HG03103 (cell line): ENCODE data around the gene SCYL2.
A peak's percentile ranks its signal among the peaks of the same experiment; 100 is the strongest.
"Not testable (repeated sequence)": the region's sequence is repeated elsewhere in the genome, so short reads cannot be mapped to it uniquely, and the experiment has no call there.

Source experiments
- ATAC-seq: cut with Tn5 transposase; IDR thresholded peaks from one replicate; pipeline ENCODE4 v1.9.1; 2021; ENCODE audit warnings: low read depth; ENCODE audit not compliant: unreplicated experiment

The SCYL2 gene

DNA sequence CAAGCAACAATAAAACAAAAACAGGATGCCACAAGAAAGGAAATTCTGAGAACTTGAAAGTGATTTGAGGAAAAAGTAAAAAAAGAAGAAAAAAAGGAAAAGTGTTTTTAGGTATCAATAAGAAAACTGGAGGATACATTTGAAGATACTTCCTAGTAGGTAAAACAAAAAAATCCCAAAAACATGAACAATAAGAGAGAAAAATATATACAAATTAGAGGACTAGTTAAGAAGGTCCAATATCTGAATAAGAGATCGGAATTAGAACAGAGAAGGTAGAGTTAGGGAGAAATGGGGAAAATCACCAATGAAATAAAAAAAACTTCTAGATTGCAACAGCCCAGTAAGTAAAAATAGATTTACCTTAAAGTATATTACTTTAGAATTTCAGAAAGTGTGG is 8.8 kb upstream of the SCYL2 start:
- ATAC-seq: no peak

DNA sequence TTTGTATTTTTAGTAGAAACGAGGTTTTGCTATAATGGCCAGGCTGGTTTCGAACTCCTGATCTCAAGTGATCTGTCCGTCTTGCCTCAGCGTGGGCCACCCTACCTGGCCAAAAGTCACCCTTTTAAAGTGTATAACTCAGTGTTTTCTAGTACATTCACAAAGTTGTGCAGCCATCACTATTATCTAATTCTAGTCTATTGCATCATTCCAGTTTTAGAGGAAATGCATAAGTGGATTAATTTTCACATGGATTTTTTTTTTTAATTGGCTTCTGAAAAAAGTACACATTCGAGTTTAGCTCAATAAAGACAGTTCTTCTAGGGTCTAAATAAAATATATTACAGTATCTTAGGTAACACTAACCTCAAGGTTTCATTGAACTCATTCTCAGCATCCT is 3.8 kb upstream of the SCYL2 start:
- ATAC-seq: no peak

- not testable (repeated sequence) for ATAC-seq
Measured at GRCh38 chr12:100265107-100265506, 1.9 kb upstream of the SCYL2 start.

- peak; percentile 6 for ATAC-seq
Measured at GRCh38 chr12:100265732-100266584, 1.0 kb upstream of the SCYL2 start.

GRCh38 chr12:100266585-100266834 is 467 bp upstream of the SCYL2 start:
- peak; percentile 81 for ATAC-seq

DNA sequence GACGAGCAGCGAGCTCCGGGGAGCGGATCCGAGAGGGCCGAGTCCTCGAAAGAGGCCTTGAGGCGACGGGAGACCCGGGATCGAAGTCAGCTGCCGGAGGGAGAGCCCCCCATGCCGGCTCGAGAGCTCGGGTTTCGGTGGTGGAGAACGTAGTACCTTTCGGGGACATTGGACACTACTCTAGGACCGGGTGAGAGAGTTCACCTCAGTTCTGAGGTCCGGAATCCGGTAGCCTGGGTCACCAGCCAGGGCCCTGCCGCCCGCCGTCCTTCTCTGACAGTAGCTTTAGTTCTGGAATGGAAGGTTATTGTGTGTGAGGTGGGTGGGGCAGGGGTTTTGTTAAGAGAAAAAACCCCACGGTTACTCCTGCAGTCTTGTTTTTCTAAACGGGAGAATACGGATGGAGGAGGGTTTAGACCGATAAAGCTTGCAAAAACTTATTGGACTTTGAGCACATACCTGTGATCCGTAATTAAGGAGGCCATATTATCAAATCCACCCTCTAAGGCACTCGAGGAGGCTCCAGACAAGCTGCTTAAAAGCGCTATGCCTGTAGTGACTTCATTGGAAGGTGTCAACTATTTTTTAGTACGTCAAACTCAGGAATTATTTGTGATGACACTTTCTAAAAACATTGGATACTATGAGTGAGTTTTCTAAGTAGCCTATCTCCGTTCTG is 765 bp downstream of the SCYL2 start:
- peak; percentile 5 for ATAC-seq

DNA sequence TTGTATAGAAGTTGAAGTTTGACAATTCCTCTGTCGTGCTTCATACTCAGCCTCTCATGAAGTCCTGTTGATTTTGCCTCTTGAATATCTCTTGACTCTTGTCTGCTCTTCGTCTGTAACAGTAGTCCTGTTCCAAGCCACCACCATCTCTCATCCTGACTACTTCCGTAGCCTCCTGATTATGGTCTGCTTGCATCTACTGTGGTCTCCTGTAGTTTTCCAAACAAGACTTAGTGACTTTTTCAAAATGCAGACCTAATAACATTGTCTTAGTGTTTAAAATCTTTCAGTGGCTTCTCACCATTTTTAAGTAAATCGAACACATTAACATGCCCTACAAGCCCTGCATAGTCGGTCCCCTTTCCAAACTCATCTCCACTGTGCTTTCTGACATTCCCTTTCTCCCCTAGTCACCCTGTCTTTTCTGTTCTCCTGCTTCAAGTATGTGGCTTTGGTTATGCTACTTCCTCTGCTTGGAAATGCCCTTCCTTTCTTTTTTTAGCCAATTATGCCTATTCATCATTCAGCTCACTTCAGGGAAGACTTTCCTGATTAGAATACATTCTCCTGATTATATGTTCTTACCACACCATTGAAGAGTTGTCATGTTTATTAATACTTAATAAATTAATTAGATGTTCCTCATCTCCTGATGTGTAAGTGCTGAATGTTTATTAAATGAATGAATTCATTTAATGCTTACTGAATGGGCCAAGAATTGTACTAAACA is 2.0 kb downstream of the SCYL2 start:
- ATAC-seq: no peak

DNA sequence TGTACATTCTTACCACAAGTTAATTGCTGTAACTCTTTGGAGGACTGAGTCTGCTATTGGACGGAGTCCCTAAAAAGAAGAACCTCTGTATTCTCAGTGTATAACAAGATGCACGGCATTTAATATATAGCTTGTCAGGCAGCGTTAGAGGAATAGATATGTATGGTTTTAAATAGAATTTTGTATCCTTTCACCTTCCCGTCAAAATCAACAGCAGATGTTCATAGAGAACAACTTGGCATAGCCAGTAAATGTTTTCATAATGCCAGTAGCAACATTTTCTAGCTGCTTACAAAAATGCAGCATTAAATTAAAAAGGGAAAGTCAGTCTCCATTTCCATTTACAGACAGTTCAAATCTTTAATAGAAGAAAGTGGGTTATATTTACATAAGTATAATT is 6.8 kb downstream of the SCYL2 start:
- ATAC-seq: no peak

- ATAC-seq: no peak
Measured at GRCh38 chr12:100274291-100274690, 7.3 kb downstream of the SCYL2 start.

DNA sequence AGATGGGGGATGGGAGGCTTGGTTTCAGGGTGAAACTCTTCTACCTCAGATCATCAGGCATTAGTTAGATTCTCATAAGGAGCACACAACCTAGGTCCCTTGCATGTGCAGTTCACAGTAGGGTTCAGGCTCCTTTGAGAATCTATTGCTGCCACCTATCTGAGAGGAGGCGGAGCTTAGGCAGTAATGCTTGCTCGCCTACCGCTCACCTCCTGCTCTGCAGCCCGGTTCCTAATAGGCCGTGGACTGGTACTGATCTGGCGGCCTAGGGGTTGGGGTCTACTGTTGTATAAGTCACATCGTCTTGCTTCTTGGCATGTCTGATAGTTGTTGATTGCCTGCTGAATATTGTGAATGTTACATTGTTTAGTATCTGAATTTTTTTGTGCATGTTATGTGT is 12.2 kb downstream of the SCYL2 start:
- no peak for ATAC-seq

DNA sequence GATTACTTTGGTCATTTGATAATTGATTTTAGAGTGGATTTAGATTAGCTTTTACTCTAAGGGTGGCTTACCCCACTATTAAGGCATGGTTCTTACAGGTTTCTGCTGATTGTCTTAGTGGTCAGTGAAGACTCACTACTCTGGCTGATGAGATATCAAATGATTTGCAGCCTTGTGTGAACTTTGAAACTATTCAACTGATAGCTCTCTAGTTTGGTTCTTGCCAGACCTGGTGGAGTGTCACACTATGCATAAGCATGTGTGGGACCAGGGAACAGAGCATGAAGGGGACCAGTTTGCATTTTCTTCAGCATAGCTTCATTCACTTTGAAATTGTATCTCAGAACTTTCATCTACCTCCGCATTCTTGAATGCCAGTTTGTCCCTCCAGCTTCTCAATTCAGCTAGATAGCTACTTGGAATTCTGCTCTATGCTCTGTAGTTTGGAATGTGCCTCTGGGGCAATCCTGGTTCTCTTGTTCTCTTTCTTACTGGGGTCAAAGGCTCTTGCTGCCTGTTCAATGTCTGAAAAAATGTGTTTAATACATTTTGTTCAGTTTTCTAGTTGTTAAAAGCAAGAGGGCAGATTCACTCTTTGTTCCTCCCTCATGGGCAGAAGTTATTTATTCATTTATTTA is 12.7 kb downstream of the SCYL2 start:
- ATAC-seq: no peak

GRCh38 chr12:100284556-100284955 is 17.6 kb downstream of the SCYL2 start:
- ATAC-seq: not testable (repeated sequence)

DNA sequence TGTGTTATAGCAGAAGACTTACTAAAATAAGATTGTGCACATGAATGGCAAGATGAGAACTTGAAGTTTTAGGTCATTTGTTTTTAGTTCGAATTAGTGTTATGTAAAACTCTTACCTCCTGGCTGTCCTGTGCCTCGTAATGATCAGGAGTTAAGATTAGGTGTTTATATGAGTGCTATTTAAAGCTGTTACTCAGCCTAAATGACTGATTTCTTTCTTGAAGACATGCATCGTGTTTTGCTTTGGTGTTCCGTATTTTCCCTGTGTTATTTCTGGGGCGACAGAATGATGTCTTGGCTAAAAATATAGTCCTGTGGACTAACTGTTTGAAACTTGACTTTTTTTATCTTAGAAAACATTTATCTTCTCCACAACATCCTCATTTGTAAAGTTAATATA is 22.1 kb downstream of the SCYL2 start:
- no peak for ATAC-seq

DNA sequence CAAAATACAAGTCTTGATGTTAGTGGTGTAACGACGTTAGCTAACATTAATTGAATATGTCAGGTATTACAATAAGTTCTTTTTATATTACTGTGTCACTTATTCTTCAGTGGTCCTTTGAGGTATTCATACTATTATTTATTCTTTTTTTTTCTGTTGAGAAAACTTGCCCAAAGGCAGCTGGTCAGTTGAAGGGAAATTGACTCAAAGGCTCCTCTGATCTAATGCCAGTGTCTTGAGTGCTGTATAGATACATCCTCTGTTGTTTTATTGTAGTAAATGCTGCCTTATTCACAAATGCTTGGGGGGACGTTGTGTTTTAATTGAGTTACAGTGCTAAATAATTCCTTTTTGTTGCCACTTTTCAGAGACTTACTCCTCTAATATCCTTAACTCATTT is 23.0 kb downstream of the SCYL2 start:
- ATAC-seq: no peak

- ATAC-seq: no peak
Measured at GRCh38 chr12:100293017-100293416, 26.0 kb downstream of the SCYL2 start.

GRCh38 chr12:100294366-100294765 is 27.4 kb downstream of the SCYL2 start:
- ATAC-seq: not testable (repeated sequence)

- no peak for ATAC-seq
Measured at GRCh38 chr12:100295764-100296555, 29.0 kb downstream of the SCYL2 start.

- ATAC-seq: no peak
Measured at GRCh38 chr12:100302081-100302480, 35.1 kb downstream of the SCYL2 start.

DNA sequence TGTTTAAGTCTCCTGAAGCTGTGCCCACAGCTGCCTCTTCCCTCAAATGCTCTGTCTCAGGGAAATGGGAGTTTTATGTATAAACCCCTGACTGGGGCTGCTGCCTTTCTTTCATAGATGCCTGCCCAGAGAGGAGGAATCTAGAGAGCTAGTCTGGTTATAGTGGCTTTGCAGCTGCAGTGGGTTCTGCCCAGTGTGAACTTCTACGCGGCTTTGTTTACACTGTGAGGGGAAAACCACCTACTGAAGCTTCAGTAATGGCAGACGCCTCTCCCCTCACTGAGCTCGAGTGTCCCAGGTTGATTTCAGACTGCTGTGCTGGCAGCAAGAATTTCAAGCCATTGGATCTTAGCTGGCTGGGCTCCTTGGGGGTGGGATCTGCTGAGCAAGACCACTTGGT is 36.9 kb downstream of the SCYL2 start:
- ATAC-seq: no peak

GRCh38 chr12:100304334-100304733 is 37.4 kb downstream of the SCYL2 start:
- not testable (repeated sequence) for ATAC-seq
